NT2/D1 (cell line): Measurements from ENCODE around the gene CYP2A6.
"Not testable (repeated sequence)": the region's sequence is repeated elsewhere in the genome, so short reads cannot be mapped to it uniquely, and the experiment has no call there.

Experiments
- DNase-seq: peaks from one replicate; pipeline ENCODE4 v3.0.0-alpha.2; 2011; ENCODE audit warnings: low read depth, low spot score
- H3K27me3 ChIP-seq: 2 replicates; pipeline ENCODE4 v1.6.0; 2011; ENCODE audit warnings: mild to moderate bottlenecking; ENCODE audit not compliant: insufficient read length, insufficient read depth
- H3K36me3 ChIP-seq: 2 replicates; pipeline ENCODE4 v1.6.1; 2011; ENCODE audit warnings: mild to moderate bottlenecking, low read length, mixed read lengths; ENCODE audit not compliant: insufficient read depth, insufficient read length
- H3K4me1 ChIP-seq: 2 replicates; pipeline ENCODE4 v1.5.1; 2011; ENCODE audit not compliant: insufficient read depth, insufficient read length
- H3K4me3 ChIP-seq: 2 replicates; pipeline ENCODE4 v1.5.1; 2011; ENCODE audit warnings: low read depth; ENCODE audit not compliant: insufficient read length
- H3K9ac ChIP-seq: 2 replicates; pipeline ENCODE4 v1.6.0; 2011; ENCODE audit warnings: low read depth; ENCODE audit not compliant: insufficient read length
- H3K9me3 ChIP-seq: 2 replicates; pipeline ENCODE4 v1.5.1; 2011; ENCODE audit warnings: mild to moderate bottlenecking, low read length; ENCODE audit not compliant: insufficient read depth
- SUZ12 ChIP-seq: IDR thresholded peaks from 2 replicates; pipeline ENCODE4 v1.6.1; 2011; ENCODE audit not compliant: insufficient read length, insufficient read depth; ENCODE audit errors: extremely low read depth
- YY1 ChIP-seq: IDR thresholded peaks from 2 replicates; pipeline ENCODE4 v1.6.1; 2011; ENCODE audit not compliant: insufficient read length, insufficient read depth
- ZNF274 ChIP-seq: IDR thresholded peaks from 2 replicates; pipeline ENCODE4 v1.6.1; 2011; ENCODE audit warnings: mild to moderate bottlenecking, low read depth, low read length

The CYP2A6 gene

DNA sequence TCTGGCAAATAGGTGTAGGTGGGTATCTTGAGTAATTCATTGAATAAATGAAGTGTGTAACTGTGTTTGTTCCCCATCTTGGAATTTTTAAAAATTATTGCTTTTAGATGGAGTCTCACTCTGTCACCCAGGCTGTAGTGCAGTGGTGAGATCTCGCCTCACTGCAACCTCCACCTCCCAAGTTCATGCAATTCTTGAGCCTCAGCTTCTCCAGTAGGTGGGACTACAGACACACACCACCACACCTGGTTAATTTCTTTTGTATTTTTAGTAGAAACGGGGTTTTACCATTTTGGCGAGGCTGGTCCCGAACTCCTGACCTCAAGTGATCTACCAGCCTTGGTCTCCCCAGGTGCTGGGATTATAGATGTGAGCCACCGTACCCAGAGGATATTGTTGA lies 7.9 kb upstream of the CYP2A6 start:
- H3K36me3 ChIP-seq = no peaks in the 10 kb centered on the region
- H3K9me3 ChIP-seq = no peaks in the 10 kb centered on the region
- no peaks in the 10 kb centered on the region for H3K4me1 ChIP-seq
- DNase-seq = no peak
- TF ChIP-seq SUZ12 = no peak
- TF ChIP-seq YY1 = no peak
- no peak for TF ChIP-seq ZNF274
- H3K9ac ChIP-seq = no peak overlapping the region
- H3K4me3 ChIP-seq = no peak overlapping the region
- H3K27me3 ChIP-seq = no peaks in the 10 kb centered on the region

- not testable (repeated sequence) for H3K9me3 ChIP-seq, H3K9ac ChIP-seq, H3K36me3 ChIP-seq, DNase-seq, H3K4me3 ChIP-seq, H3K4me1 ChIP-seq
- H3K27me3 ChIP-seq = peaks cover 25% of the 10 kb centered on the region
Measured at GRCh38 chr19:40852467-40853152, 2.4 kb upstream of the CYP2A6 start.

DNA sequence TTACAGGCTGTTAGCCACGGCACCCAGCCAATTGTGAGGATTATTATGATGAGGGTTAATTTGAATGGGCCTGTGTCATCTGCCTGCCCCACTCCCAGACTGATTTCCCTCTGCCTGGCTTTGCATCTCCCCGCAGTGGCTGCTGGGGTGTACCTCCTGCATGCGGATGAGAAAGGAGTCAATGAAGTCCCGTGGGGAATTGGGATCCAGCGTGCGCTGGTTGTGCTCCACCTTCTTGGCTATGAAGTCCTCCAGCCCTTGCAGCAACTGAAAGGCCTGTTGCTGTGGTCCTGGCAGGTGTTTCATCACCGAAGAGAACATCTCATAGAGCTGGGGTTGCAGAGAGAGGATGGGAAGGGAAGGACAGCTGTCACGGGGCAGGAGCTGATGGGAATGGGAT lies 3.5 kb downstream of the CYP2A6 start:
- H3K9ac ChIP-seq, H3K36me3 ChIP-seq, DNase-seq, H3K4me1 ChIP-seq, H3K4me3 ChIP-seq, H3K9me3 ChIP-seq: not testable (repeated sequence)
- peaks cover 36% of the 10 kb centered on the region for H3K27me3 ChIP-seq

DNA sequence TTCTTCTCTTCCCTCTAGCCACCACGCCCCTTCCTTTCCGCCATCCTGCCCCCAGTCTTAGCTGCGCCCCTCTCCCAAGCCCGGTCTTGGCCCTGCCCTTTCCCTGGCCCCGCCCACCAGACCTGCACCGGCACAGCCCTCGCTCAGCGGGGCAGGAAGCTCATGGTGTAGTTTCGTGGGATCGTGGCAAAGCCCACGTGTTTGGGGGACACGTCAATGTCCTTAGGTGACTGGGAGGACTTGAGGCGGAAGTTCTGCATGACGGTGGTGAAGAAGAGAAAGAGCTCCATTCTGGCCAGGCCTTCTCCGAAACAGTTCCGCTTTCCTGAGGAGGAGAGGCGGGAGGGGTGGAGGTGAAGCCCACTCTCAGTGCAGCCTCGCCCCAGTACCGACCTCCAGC lies 6.6 kb downstream of the CYP2A6 start:
- not testable (repeated sequence) for DNase-seq, H3K4me3 ChIP-seq, H3K9me3 ChIP-seq, H3K36me3 ChIP-seq, H3K4me1 ChIP-seq, H3K9ac ChIP-seq
- H3K27me3 ChIP-seq = peaks cover 19% of the 10 kb centered on the region

- H3K9me3 ChIP-seq, H3K4me1 ChIP-seq, H3K36me3 ChIP-seq, DNase-seq, H3K4me3 ChIP-seq, H3K9ac ChIP-seq: not testable (repeated sequence)
- H3K27me3 ChIP-seq = peaks cover 17% of the 10 kb centered on the region
Measured at GRCh38 chr19:40842997-40843652, 7.1 kb downstream of the CYP2A6 start.

DNA sequence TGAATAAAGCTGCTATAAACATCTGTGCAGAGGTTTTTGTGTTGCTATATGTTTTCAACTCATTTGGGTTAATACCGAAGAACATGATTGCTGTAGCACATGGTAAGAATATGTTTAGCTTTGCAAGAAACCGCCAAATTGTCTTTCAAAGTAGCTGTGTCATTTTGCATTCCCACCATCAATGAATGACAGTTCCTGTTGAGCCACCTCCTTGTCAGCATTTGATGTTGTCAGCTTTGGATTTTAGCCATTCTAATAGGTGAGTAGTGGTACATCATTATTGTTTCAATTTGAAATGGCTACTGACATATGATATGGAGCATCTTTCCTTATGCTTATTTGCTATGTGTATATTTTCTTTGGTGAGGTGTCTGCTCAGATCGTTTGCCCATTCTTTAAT lies 8.2 kb downstream of the CYP2A6 start:
- H3K9me3 ChIP-seq, H3K4me1 ChIP-seq, H3K9ac ChIP-seq, H3K36me3 ChIP-seq, H3K4me3 ChIP-seq, DNase-seq: not testable (repeated sequence)
- H3K27me3 ChIP-seq = peaks cover 10% of the 10 kb centered on the region

- H3K36me3 ChIP-seq, H3K9ac ChIP-seq, H3K4me3 ChIP-seq, H3K9me3 ChIP-seq, H3K27me3 ChIP-seq, H3K4me1 ChIP-seq, DNase-seq: not testable (repeated sequence)
Measured at GRCh38 chr19:40838477-40838876, 11.8 kb downstream of the CYP2A6 start.

GRCh38 chr19:40836754-40837429 lies 13.4 kb downstream of the CYP2A6 start:
- no peak overlapping the region for H3K9ac ChIP-seq
- TF ChIP-seq ZNF274 (no peak), SUZ12 (no peak), YY1 (no peak)
- DNase-seq = no peak

DNA sequence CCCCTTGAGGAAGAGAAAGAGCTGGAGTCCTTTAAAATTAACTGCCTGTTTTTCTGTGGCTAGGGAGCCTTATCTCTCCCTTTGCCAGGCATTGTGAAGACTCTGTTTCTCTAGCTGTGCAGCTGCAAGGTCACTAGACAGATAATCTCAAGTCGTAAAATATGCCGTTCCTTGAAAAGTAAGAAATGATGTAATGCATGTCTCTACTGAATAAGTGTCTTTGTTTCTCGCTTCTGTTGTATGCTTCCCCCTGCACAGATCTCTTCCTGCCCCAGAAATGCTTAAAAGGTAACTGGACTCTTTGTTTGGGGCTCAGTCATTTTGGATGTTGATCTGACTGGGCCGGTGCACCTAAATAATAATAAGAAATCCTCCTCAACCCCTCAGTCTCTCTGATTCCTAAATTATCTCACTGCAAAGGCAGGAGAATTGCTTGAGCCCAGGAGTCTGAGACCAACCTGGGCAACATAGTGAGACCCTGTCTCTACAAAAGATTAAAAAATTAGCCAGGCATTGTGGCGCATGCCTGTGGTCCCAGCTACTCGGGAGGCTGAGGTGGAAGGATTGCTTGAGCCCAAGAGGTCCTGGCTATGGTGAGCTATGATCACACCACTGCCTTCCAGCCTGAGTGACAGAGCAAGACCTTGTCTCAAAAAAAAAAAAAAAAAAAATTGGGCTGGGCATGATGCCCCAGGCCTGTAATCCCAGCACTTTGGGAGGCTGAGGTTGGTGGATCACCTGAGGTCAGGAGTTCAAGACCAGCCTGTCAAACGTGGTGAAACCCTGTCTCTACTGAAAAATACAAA lies 16.3 kb downstream of the CYP2A6 start:
- not testable (repeated sequence) for H3K4me3 ChIP-seq, H3K9ac ChIP-seq, DNase-seq, H3K27me3 ChIP-seq, H3K36me3 ChIP-seq, H3K9me3 ChIP-seq, H3K4me1 ChIP-seq

More at GRCh38 chr19:40836754-40837429, 13.4 kb downstream of the CYP2A6 start:
- no peaks in the 10 kb centered on the region for H3K36me3 ChIP-seq
- no peaks in the 10 kb centered on the region for H3K4me1 ChIP-seq
- no peak overlapping the region for H3K4me3 ChIP-seq
- H3K27me3 ChIP-seq = no peaks in the 10 kb centered on the region
- no peaks in the 10 kb centered on the region for H3K9me3 ChIP-seq

DNA sequence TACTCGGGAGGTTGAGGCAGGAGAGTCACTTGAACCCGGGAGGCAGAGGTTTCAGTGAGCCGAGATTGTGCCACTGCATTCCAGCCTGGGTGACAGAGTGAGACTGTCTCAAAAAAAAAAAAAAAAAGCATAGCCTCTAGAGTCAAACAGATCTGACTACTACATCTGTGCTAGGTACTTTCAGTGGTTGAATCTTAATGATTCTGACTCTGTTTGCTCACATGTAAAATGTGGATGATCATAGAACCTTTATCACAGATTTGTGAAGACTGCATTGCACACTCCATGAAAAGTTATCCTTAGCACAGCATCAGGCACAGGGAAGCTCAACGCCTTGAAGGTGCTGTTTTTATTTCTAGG lies 17.8 kb downstream of the CYP2A6 start:
- H3K4me3 ChIP-seq, H3K9ac ChIP-seq, H3K9me3 ChIP-seq, H3K36me3 ChIP-seq, H3K27me3 ChIP-seq, H3K4me1 ChIP-seq, DNase-seq: not testable (repeated sequence)
